SK-N-SH (cell line): ENCODE results near the gene GLIPR1L1. TPM values are rescaled to one million over a fixed set of nuclear protein-coding genes. Genes with fewer than 3 reads are reported as not detected.

ENCODE experiments used
- CTCF ChIA-PET: fragments of 300-600, 350-600 bp; formaldehyde crosslinking; extraction: SDS; loops from one replicate; lab custom pipeline; 2021; lab: Yijun Ruan, JAX
- POLR2A ChIA-PET: fragments of 350-600 bp; sonication (Branson Sonifier 250); formaldehyde crosslinking; extraction: SDS; loops from one replicate; lab custom pipeline; 2020; ENCODE audit warnings: antibody characterized with exemption, inconsistent platforms; lab: Yijun Ruan, JAX
- DNase-seq: peaks from one replicate; pipeline ENCODE4 v3.0.0; 2012
- H2AFZ ChIP-seq: fragments of 200-600 bp; sonication (generic); 2 replicates; pipeline ENCODE4 v1.8.1; 2016; ENCODE audit warnings: antibody characterized with exemption, mild to moderate bottlenecking, low read depth
- H3F3A ChIP-seq: fragments of 200-600 bp; sonication (generic); replicated peaks from 2 replicates; pipeline ENCODE3; 2016; ENCODE audit warnings: antibody characterized with exemption, mild to moderate bottlenecking; ENCODE audit not compliant: insufficient read depth
- H3K27ac ChIP-seq, 2 experiments: fragments of 200-500 bp in 1 of 2; fragments of 200-600 bp in 1 of 2; sonication (Bioruptor generic) in 1 of 2; sonication (generic), shearing (Covaris generic) in 1 of 2; 2 replicates each; pipeline versions ENCODE4 v1.5.1 to v1.6.1; 2014 to 2016; ENCODE audit warnings: low read depth in 2 of 2, inconsistent platforms in 1 of 2, low read length in 1 of 2, mild to moderate bottlenecking in 1 of 2, mixed read lengths in 1 of 2
- H3K27me3 ChIP-seq: fragments of 200-600 bp; sonication (generic), shearing (Covaris generic); 2 replicates; pipeline ENCODE4 v1.6.1; 2016; ENCODE audit warnings: mixed run types; ENCODE audit not compliant: insufficient read depth
- H3K36me3 ChIP-seq, 2 experiments: fragments of 200-500 bp in 1 of 2; fragments of 200-600 bp in 1 of 2; sonication (Bioruptor generic) in 1 of 2; sonication (generic) in 1 of 2; replicated peaks in 1 of 2; 2 replicates each; pipeline versions ENCODE3 to v1.5.1; 2014 to 2016; ENCODE audit warnings: low read length in 1 of 2, mild to moderate bottlenecking in 1 of 2; ENCODE audit not compliant: insufficient read depth in 2 of 2, control insufficient read depth in 1 of 2
- H3K4me1 ChIP-seq, 2 experiments: fragments of 200-500 bp in 1 of 2; fragments of 200-600 bp in 1 of 2; sonication (Bioruptor generic) in 1 of 2; sonication (generic), shearing (Covaris generic) in 1 of 2; 2 replicates each; pipeline versions ENCODE4 v1.5.1 to v1.6.1; 2014 to 2016; ENCODE audit warnings: low read depth in 1 of 2, low read length in 1 of 2, mixed run types in 1 of 2; ENCODE audit not compliant: insufficient read depth in 2 of 2, control insufficient read depth in 1 of 2
- H3K4me2 ChIP-seq: fragments of 200-600 bp; sonication (generic), shearing (Covaris generic); 2 replicates; pipeline ENCODE4 v1.6.1; 2017; ENCODE audit warnings: mixed run types
- H3K4me3 ChIP-seq, 2 experiments: fragments of 200-500 bp in 1 of 2; fragments of 200-600 bp in 1 of 2; sonication (Bioruptor generic) in 1 of 2; sonication (generic), shearing (Covaris generic) in 1 of 2; 2 replicates each; pipeline versions ENCODE4 v1.5.1 to v1.8.1; 2014 to 2016; ENCODE audit warnings: low read depth in 2 of 2, inconsistent platforms in 1 of 2, low read length in 1 of 2, mild to moderate bottlenecking in 1 of 2, mixed read lengths in 1 of 2, moderate library complexity in 1 of 2
- H3K79me2 ChIP-seq: fragments of 200-600 bp; sonication (generic); 2 replicates; pipeline ENCODE4 v1.8.1; 2017; ENCODE audit warnings: mild to moderate bottlenecking; ENCODE audit not compliant: insufficient read depth
- H3K9ac ChIP-seq: fragments of 200-600 bp; sonication (generic); 2 replicates; pipeline ENCODE4 v1.6.1; 2017; ENCODE audit warnings: mixed run types
- H3K9me2 ChIP-seq: fragments of 200-600 bp; sonication (generic); 2 replicates; pipeline ENCODE4 v1.6.1; 2017; ENCODE audit warnings: mixed run types
- H3K9me3 ChIP-seq: fragments of 200-600 bp; sonication (generic); 2 replicates; pipeline ENCODE4 v1.6.1; 2017; ENCODE audit warnings: mixed run types, mild to moderate bottlenecking, moderate library complexity
- H4K20me1 ChIP-seq: fragments of 200-600 bp; sonication (generic); 2 replicates; pipeline ENCODE4 v1.6.1; 2017; ENCODE audit warnings: mild to moderate bottlenecking, mixed run types; ENCODE audit not compliant: insufficient read depth
- CHD2 ChIP-seq: fragments of 150-350 bp; IDR thresholded peaks from 2 replicates; pipeline ENCODE4 v1.6.1; 2018; ENCODE audit warnings: low read length; ENCODE audit not compliant: partially characterized antibody
- EP300 ChIP-seq, 2 experiments: IDR thresholded peaks; 2 replicates each; pipeline versions ENCODE4 v1.4.0 to v1.6.1; 2012; ENCODE audit warnings: borderline replicate concordance in 1 of 2, low read depth in 1 of 2, low read length in 1 of 2
- EZH2phosphoT487 ChIP-seq: fragments of 200-600 bp; sonication (generic); IDR thresholded peaks from 2 replicates; pipeline ENCODE4 v1.6.1; 2017; ENCODE audit warnings: low read depth, mixed run types, mild to moderate bottlenecking, antibody characterized with exemption, moderate library complexity, borderline replicate concordance
- FOXM1 ChIP-seq: IDR thresholded peaks from 2 replicates; pipeline ENCODE4 v1.4.0; 2012; ENCODE audit warnings: low read depth, mild to moderate bottlenecking
- GABPA ChIP-seq: IDR thresholded peaks from 2 replicates; pipeline ENCODE4 v1.4.0; 2012; ENCODE audit warnings: low read depth, mild to moderate bottlenecking
- MXI1 ChIP-seq: IDR thresholded peaks from 2 replicates; pipeline ENCODE4 v1.6.1; 2012; ENCODE audit warnings: mild to moderate bottlenecking, low read depth, low read length, improper control_type of control experiment
- NRF1 ChIP-seq: IDR thresholded peaks from 2 replicates; pipeline ENCODE4 v1.6.1; 2012; ENCODE audit warnings: low read depth, mild to moderate bottlenecking, low read length
- RFX5 ChIP-seq: IDR thresholded peaks from 2 replicates; pipeline ENCODE4 v1.6.1; 2012; ENCODE audit warnings: mild to moderate bottlenecking, improper control_type of control experiment, low read length
- RXRA ChIP-seq: IDR thresholded peaks from 2 replicates; pipeline ENCODE4 v1.4.0; 2012; ENCODE audit warnings: low read depth, mild to moderate bottlenecking, borderline replicate concordance
- TEAD4 ChIP-seq: IDR thresholded peaks from 2 replicates; pipeline ENCODE4 v1.4.0; 2012; ENCODE audit warnings: mild to moderate bottlenecking, borderline replicate concordance; ENCODE audit not compliant: insufficient read depth
- WGBS: methylation state at CpG from one replicate; pipeline ENCODE4 v1.1.6; 2017; ENCODE audit warnings: low lambda C conversion rate; 5-methylcytosine and 5-hydroxymethylcytosine counted together
- polyA plus RNA-seq, 3 experiments: library from polyadenylated mRNA; depleted of rRNA; stranded (reverse); fragments of >200 nt; gene quantifications; 2 replicates each; pipeline ENCODE4 v1.2.3, GENCODE V29; 2012
- TF ChIP-seq, protein P1 (sequence below): IDR thresholded peaks from 2 replicates; pipeline ENCODE4 v1.6.1; 2012; ENCODE audit warnings: mild to moderate bottlenecking, low read depth, low read length, moderate library complexity
- TF ChIP-seq, protein P2 (sequence below): IDR thresholded peaks from 2 replicates; pipeline ENCODE4 v1.4.0; 2012; ENCODE audit warnings: low read depth, borderline replicate concordance
- TF ChIP-seq, protein P3 (sequence below): IDR thresholded peaks from 2 replicates; pipeline ENCODE4; 2012

The GLIPR1L1 gene
- polyA plus RNA-seq, 1 of the 3 experiments (the other 2 are of a cell fraction) = not detected

DNA sequence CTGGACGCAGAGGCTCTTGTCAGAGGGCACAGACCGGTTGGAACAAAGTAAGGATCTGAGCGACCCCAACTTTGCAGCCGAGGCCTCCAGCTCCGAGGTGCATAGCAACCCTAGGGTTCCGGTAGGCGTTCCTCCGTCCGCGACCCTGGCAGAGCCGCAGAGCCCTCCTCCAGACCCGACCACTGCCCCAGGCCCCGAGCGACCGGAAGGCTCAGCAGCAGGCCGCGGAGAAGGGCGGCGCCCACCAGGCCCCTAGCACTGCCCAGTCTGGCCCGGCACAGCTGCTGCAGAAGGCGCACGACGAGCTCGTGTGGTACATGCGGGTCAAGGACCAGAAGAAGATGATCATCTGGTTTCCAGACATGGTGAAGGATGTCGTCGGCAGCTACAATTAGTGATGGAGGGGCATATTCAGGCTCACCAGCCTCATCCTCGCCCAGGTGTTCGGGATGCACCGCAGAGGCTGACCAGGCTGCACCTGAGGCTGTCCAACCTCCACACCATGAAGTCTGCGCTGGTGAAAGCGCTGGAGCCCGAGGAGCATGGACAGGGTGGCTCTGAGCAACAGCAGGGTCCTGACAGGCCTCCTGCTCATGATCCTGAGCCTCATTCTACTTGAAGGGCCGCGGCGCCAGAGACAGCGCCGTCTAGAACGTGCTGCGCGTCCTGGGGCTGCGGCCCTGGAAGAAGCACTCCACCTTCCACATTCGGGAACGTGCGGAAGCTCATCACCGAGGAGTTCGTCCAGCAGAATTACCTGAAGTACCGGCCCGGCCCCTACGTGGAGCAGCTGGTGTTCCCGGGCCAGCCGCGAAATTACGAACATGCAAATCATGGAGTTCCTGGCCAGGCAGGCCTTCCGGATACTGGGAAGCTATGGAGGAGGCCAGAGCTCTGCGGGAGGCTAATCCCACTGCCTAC, 28.8 kb upstream of the GLIPR1L1 start (continued):
- TF ChIP-seq, protein P1, sequence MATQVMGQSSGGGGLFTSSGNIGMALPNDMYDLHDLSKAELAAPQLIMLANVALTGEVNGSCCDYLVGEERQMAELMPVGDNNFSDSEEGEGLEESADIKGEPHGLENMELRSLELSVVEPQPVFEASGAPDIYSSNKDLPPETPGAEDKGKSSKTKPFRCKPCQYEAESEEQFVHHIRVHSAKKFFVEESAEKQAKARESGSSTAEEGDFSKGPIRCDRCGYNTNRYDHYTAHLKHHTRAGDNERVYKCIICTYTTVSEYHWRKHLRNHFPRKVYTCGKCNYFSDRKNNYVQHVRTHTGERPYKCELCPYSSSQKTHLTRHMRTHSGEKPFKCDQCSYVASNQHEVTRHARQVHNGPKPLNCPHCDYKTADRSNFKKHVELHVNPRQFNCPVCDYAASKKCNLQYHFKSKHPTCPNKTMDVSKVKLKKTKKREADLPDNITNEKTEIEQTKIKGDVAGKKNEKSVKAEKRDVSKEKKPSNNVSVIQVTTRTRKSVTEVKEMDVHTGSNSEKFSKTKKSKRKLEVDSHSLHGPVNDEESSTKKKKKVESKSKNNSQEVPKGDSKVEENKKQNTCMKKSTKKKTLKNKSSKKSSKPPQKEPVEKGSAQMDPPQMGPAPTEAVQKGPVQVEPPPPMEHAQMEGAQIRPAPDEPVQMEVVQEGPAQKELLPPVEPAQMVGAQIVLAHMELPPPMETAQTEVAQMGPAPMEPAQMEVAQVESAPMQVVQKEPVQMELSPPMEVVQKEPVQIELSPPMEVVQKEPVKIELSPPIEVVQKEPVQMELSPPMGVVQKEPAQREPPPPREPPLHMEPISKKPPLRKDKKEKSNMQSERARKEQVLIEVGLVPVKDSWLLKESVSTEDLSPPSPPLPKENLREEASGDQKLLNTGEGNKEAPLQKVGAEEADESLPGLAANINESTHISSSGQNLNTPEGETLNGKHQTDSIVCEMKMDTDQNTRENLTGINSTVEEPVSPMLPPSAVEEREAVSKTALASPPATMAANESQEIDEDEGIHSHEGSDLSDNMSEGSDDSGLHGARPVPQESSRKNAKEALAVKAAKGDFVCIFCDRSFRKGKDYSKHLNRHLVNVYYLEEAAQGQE = no peak
- TF ChIP-seq NRF1 = no peak
- TF ChIP-seq, protein P2, sequence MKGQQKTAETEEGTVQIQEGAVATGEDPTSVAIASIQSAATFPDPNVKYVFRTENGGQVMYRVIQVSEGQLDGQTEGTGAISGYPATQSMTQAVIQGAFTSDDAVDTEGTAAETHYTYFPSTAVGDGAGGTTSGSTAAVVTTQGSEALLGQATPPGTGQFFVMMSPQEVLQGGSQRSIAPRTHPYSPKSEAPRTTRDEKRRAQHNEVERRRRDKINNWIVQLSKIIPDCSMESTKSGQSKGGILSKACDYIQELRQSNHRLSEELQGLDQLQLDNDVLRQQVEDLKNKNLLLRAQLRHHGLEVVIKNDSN = no peak
- TF ChIP-seq CHD2 = no peak
- TF ChIP-seq RXRA = no peak
- no peak for TF ChIP-seq EP300 (IDR thresholded peaks at IDR 0.05; ENCODE audit: borderline replicate concordance in 1 of 2, low read depth in 1 of 2, low read length in 1 of 2)
- TF ChIP-seq FOXM1 = no peak
- no peak for TF ChIP-seq RFX5
- TF ChIP-seq MXI1 = no peak

DNA sequence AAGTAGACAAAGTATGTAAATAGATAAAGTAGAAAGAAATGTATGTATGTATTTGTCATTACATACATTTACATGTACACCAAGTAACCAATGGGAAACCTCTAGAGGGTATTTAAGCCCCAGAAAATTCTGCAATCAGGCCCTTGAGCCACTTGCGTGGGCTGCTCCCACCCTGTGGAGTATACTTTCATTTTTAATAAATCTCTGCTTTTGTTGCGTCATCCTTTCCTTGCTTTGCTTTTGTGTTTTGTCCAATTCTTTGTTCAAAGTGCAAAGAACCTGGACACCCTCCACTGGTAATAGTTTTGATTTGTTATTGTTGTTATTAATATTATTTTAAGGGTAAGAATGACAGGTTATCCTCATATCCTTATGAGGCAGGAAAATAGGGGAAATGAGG, 26.2 kb upstream of the GLIPR1L1 start:
- H3K79me2 ChIP-seq = no peaks in the 10 kb centered on the region
- H3K27me3 ChIP-seq = no peaks in the 10 kb centered on the region
- no peaks in the 10 kb centered on the region for H3K4me1 ChIP-seq
- no peaks in the 10 kb centered on the region for H3K9me2 ChIP-seq
- TF ChIP-seq, protein P3, sequence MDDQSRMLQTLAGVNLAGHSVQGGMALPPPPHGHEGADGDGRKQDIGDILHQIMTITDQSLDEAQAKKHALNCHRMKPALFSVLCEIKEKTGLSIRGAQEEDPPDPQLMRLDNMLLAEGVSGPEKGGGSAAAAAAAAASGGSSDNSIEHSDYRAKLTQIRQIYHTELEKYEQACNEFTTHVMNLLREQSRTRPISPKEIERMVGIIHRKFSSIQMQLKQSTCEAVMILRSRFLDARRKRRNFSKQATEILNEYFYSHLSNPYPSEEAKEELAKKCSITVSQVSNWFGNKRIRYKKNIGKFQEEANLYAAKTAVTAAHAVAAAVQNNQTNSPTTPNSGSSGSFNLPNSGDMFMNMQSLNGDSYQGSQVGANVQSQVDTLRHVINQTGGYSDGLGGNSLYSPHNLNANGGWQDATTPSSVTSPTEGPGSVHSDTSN = no peak
- TF ChIP-seq EZH2phosphoT487 = no peak
- TF ChIP-seq EP300 (IDR thresholded peaks at IDR 0.05; ENCODE audit: borderline replicate concordance in 1 of 2, low read depth in 1 of 2, low read length in 1 of 2) = no peak
- no peak for TF ChIP-seq GABPA
- TF ChIP-seq TEAD4 = no peak
- TF ChIP-seq, all 33 proteins: peak for 0
- no peak overlapping the region for H3K9ac ChIP-seq
- H2AFZ ChIP-seq = no peak overlapping the region
- H3F3A ChIP-seq = no peaks in the 10 kb centered on the region
- ChIA-PET CTCF (no interaction called here), POLR2A (no interaction called here)
- 96% methylated on average over 2 of the region's 2 CpGs for whole genome bisulfite sequencing
- H4K20me1 ChIP-seq = no peaks in the 10 kb centered on the region
- H3K9me3 ChIP-seq = no peaks in the 10 kb centered on the region
- H3K36me3 ChIP-seq = no peaks in the 10 kb centered on the region
- H3K4me2 ChIP-seq = no peak overlapping the region
- no peak for DNase-seq
- H3K27ac ChIP-seq = no peak overlapping the region
- H3K4me3 ChIP-seq = no peak overlapping the region
